SK-N-SH (cell line): ENCODE results near the gene VWA3B. TPM values are rescaled to one million over a fixed set of nuclear protein-coding genes. Genes with fewer than 3 reads are reported as not detected.
"Not testable (repeated sequence)": the region's sequence is repeated elsewhere in the genome, so short reads cannot be mapped to it uniquely, and the experiment has no call there.

ENCODE experiments used
- CTCF ChIA-PET: fragments of 300-600, 350-600 bp; formaldehyde crosslinking; extraction: SDS; loops from one replicate; lab custom pipeline; 2021; lab: Yijun Ruan, JAX
- POLR2A ChIA-PET: fragments of 350-600 bp; sonication (Branson Sonifier 250); formaldehyde crosslinking; extraction: SDS; loops from one replicate; lab custom pipeline; 2020; ENCODE audit warnings: antibody characterized with exemption, inconsistent platforms; lab: Yijun Ruan, JAX
- DNase-seq: peaks from one replicate; pipeline ENCODE4 v3.0.0; 2012
- H2AFZ ChIP-seq: fragments of 200-600 bp; sonication (generic); 2 replicates; pipeline ENCODE4 v1.8.1; 2016; ENCODE audit warnings: antibody characterized with exemption, mild to moderate bottlenecking, low read depth
- H3F3A ChIP-seq: fragments of 200-600 bp; sonication (generic); replicated peaks from 2 replicates; pipeline ENCODE3; 2016; ENCODE audit warnings: antibody characterized with exemption, mild to moderate bottlenecking; ENCODE audit not compliant: insufficient read depth
- H3K27ac ChIP-seq, 2 experiments: fragments of 200-500 bp in 1 of 2; fragments of 200-600 bp in 1 of 2; sonication (Bioruptor generic) in 1 of 2; sonication (generic), shearing (Covaris generic) in 1 of 2; 2 replicates each; pipeline versions ENCODE4 v1.5.1 to v1.6.1; 2014 to 2016; ENCODE audit warnings: low read depth in 2 of 2, inconsistent platforms in 1 of 2, low read length in 1 of 2, mild to moderate bottlenecking in 1 of 2, mixed read lengths in 1 of 2
- H3K27me3 ChIP-seq: fragments of 200-600 bp; sonication (generic), shearing (Covaris generic); 2 replicates; pipeline ENCODE4 v1.6.1; 2016; ENCODE audit warnings: mixed run types; ENCODE audit not compliant: insufficient read depth
- H3K36me3 ChIP-seq, 2 experiments: fragments of 200-500 bp in 1 of 2; fragments of 200-600 bp in 1 of 2; sonication (Bioruptor generic) in 1 of 2; sonication (generic) in 1 of 2; replicated peaks in 1 of 2; 2 replicates each; pipeline versions ENCODE3 to v1.5.1; 2014 to 2016; ENCODE audit warnings: low read length in 1 of 2, mild to moderate bottlenecking in 1 of 2; ENCODE audit not compliant: insufficient read depth in 2 of 2, control insufficient read depth in 1 of 2
- H3K4me1 ChIP-seq, 2 experiments: fragments of 200-500 bp in 1 of 2; fragments of 200-600 bp in 1 of 2; sonication (Bioruptor generic) in 1 of 2; sonication (generic), shearing (Covaris generic) in 1 of 2; 2 replicates each; pipeline versions ENCODE4 v1.5.1 to v1.6.1; 2014 to 2016; ENCODE audit warnings: low read depth in 1 of 2, low read length in 1 of 2, mixed run types in 1 of 2; ENCODE audit not compliant: insufficient read depth in 2 of 2, control insufficient read depth in 1 of 2
- H3K4me2 ChIP-seq: fragments of 200-600 bp; sonication (generic), shearing (Covaris generic); 2 replicates; pipeline ENCODE4 v1.6.1; 2017; ENCODE audit warnings: mixed run types
- H3K4me3 ChIP-seq, 2 experiments: fragments of 200-500 bp in 1 of 2; fragments of 200-600 bp in 1 of 2; sonication (Bioruptor generic) in 1 of 2; sonication (generic), shearing (Covaris generic) in 1 of 2; 2 replicates each; pipeline versions ENCODE4 v1.5.1 to v1.8.1; 2014 to 2016; ENCODE audit warnings: low read depth in 2 of 2, inconsistent platforms in 1 of 2, low read length in 1 of 2, mild to moderate bottlenecking in 1 of 2, mixed read lengths in 1 of 2, moderate library complexity in 1 of 2
- H3K79me2 ChIP-seq: fragments of 200-600 bp; sonication (generic); 2 replicates; pipeline ENCODE4 v1.8.1; 2017; ENCODE audit warnings: mild to moderate bottlenecking; ENCODE audit not compliant: insufficient read depth
- H3K9ac ChIP-seq: fragments of 200-600 bp; sonication (generic); 2 replicates; pipeline ENCODE4 v1.6.1; 2017; ENCODE audit warnings: mixed run types
- H3K9me2 ChIP-seq: fragments of 200-600 bp; sonication (generic); 2 replicates; pipeline ENCODE4 v1.6.1; 2017; ENCODE audit warnings: mixed run types
- H3K9me3 ChIP-seq: fragments of 200-600 bp; sonication (generic); 2 replicates; pipeline ENCODE4 v1.6.1; 2017; ENCODE audit warnings: mixed run types, mild to moderate bottlenecking, moderate library complexity
- H4K20me1 ChIP-seq: fragments of 200-600 bp; sonication (generic); 2 replicates; pipeline ENCODE4 v1.6.1; 2017; ENCODE audit warnings: mild to moderate bottlenecking, mixed run types; ENCODE audit not compliant: insufficient read depth
- CHD2 ChIP-seq: fragments of 150-350 bp; IDR thresholded peaks from 2 replicates; pipeline ENCODE4 v1.6.1; 2018; ENCODE audit warnings: low read length; ENCODE audit not compliant: partially characterized antibody
- ELF1 ChIP-seq: IDR thresholded peaks from 2 replicates; pipeline ENCODE4 v1.4.0; 2012
- EP300 ChIP-seq, 2 experiments: IDR thresholded peaks; 2 replicates each; pipeline versions ENCODE4 v1.4.0 to v1.6.1; 2012; ENCODE audit warnings: borderline replicate concordance in 1 of 2, low read depth in 1 of 2, low read length in 1 of 2
- FOSL2 ChIP-seq: IDR thresholded peaks from 2 replicates; pipeline ENCODE4 v1.4.0; 2012; ENCODE audit warnings: low read depth, mild to moderate bottlenecking, moderate library complexity, borderline replicate concordance
- FOXJ3 ChIP-seq: sonication (generic); formaldehyde crosslinking; IDR thresholded peaks from 2 replicates; pipeline ENCODE4 v1.5.1; 2020; ENCODE audit warnings: mild to moderate bottlenecking, missing genetic modification reagents
- FOXM1 ChIP-seq: IDR thresholded peaks from 2 replicates; pipeline ENCODE4 v1.4.0; 2012; ENCODE audit warnings: low read depth, mild to moderate bottlenecking
- GABPA ChIP-seq: IDR thresholded peaks from 2 replicates; pipeline ENCODE4 v1.4.0; 2012; ENCODE audit warnings: low read depth, mild to moderate bottlenecking
- GATA2 ChIP-seq: sonication (generic); formaldehyde crosslinking; IDR thresholded peaks from 2 replicates; pipeline ENCODE4 v1.5.0; 2020; ENCODE audit warnings: mild to moderate bottlenecking, missing genetic modification reagents
- MXI1 ChIP-seq: IDR thresholded peaks from 2 replicates; pipeline ENCODE4 v1.6.1; 2012; ENCODE audit warnings: mild to moderate bottlenecking, low read depth, low read length, improper control_type of control experiment
- NFIC ChIP-seq: IDR thresholded peaks from 2 replicates; pipeline ENCODE4 v1.4.0; 2012; ENCODE audit warnings: borderline replicate concordance
- POLR2AphosphoS5 ChIP-seq: IDR thresholded peaks from 2 replicates; pipeline ENCODE4 v1.6.1; 2012; ENCODE audit warnings: low read depth, low read length
- RCOR1 ChIP-seq: fragments of 150-350 bp; IDR thresholded peaks from 2 replicates; pipeline ENCODE4 v1.6.1; 2017; ENCODE audit warnings: antibody characterized with exemption, low read length
- RFX5 ChIP-seq: IDR thresholded peaks from 2 replicates; pipeline ENCODE4 v1.6.1; 2012; ENCODE audit warnings: mild to moderate bottlenecking, improper control_type of control experiment, low read length
- SIN3A ChIP-seq: IDR thresholded peaks from 2 replicates; pipeline ENCODE4 v1.6.1; 2012; ENCODE audit warnings: low read depth, mild to moderate bottlenecking, low read length, moderate library complexity, borderline replicate concordance
- SMC3 ChIP-seq: IDR thresholded peaks from 2 replicates; pipeline ENCODE4 v1.6.1; 2012; ENCODE audit warnings: low read depth, low read length, improper control_type of control experiment
- TAF1 ChIP-seq: IDR thresholded peaks from 2 replicates; pipeline ENCODE4 v1.6.1; 2012; ENCODE audit warnings: low read depth, mild to moderate bottlenecking, low read length, moderate library complexity, borderline replicate concordance
- TEAD4 ChIP-seq: IDR thresholded peaks from 2 replicates; pipeline ENCODE4 v1.4.0; 2012; ENCODE audit warnings: mild to moderate bottlenecking, borderline replicate concordance; ENCODE audit not compliant: insufficient read depth
- WGBS: methylation state at CpG from one replicate; pipeline ENCODE4 v1.1.6; 2017; ENCODE audit warnings: low lambda C conversion rate; 5-methylcytosine and 5-hydroxymethylcytosine counted together
- polyA plus RNA-seq, 3 experiments: library from polyadenylated mRNA; depleted of rRNA; stranded (reverse); fragments of >200 nt; gene quantifications; 2 replicates each; pipeline ENCODE4 v1.2.3, GENCODE V29; 2012
- TF ChIP-seq, protein P1 (sequence below): fragments of 150-350 bp; IDR thresholded peaks from 2 replicates; pipeline ENCODE4 v1.6.1; 2017; ENCODE audit warnings: antibody characterized with exemption, low read length, low read depth, borderline replicate concordance
- TF ChIP-seq, protein P2 (sequence below): IDR thresholded peaks from 2 replicates; pipeline ENCODE4; 2012
- TF ChIP-seq, protein P3 (sequence below): IDR thresholded peaks from 2 replicates; pipeline ENCODE4 v1.4.0; 2012; ENCODE audit warnings: low read depth

Gene VWA3B
- polyA plus RNA-seq, 1 of the 3 experiments (the other 2 are of a cell fraction), result not detected

DNA sequence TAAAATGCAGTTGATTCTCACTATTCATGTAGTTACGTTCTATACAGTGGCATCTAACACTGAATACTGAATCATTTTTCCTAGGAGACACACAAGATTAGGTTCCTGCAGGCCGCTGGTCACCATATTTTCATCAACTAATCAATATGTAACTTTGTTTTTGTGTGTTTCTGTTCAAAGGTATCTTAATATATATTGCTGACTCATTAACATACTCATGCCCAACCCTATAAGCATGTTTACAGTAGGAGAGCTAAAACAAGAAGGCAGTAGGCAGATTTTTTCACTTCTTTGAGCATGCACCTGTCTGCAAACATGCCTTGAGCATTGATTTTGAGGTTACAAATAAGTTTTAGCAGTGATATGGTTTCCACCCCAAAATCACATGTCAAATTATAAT, 229.0 kb downstream of the VWA3B start:
- Histone ChIP-seq H3F3A (no peaks in the 10 kb centered on the region), H4K20me1 (no peaks in the 10 kb centered on the region), H3K36me3 (no peaks in the 10 kb centered on the region), H3K4me1 (no peaks in the 10 kb centered on the region), H3K9ac (no peak overlapping the region), H3K4me2 (no peak overlapping the region), H3K27ac (no peak overlapping the region), H3K27me3 (no peaks in the 10 kb centered on the region), H3K9me3 (peaks cover 7% of the 10 kb centered on the region; the same call in 1 of the 2 replicates), H3K79me2 (no peaks in the 10 kb centered on the region), H3K9me2 (no peaks in the 10 kb centered on the region), H2AFZ (no peak overlapping the region), H3K4me3 (no peak overlapping the region)
- CTCF ChIA-PET, result interaction anchor here (1.1 to 1.4 kb wide), 3 partner anchors 8 to 47 kb away, joined by 3 to 4 read pairs (median 4); no protein-coding TSS in a partner anchor
- no peak for TF ChIP-seq FOSL2
- TF ChIP-seq, protein P1, sequence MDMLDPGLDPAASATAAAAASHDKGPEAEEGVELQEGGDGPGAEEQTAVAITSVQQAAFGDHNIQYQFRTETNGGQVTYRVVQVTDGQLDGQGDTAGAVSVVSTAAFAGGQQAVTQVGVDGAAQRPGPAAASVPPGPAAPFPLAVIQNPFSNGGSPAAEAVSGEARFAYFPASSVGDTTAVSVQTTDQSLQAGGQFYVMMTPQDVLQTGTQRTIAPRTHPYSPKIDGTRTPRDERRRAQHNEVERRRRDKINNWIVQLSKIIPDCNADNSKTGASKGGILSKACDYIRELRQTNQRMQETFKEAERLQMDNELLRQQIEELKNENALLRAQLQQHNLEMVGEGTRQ, result no peak
- no peak for TF ChIP-seq TAF1
- TF ChIP-seq POLR2AphosphoS5, result no peak
- no peak for TF ChIP-seq CHD2
- no peak for TF ChIP-seq RCOR1
- TF ChIP-seq GATA2 (CRISPR knock-in tag), result no peak
- no peak for TF ChIP-seq NFIC
- no peak for TF ChIP-seq MXI1
- TF ChIP-seq EP300 (IDR thresholded peaks at IDR 0.05; ENCODE audit: borderline replicate concordance in 1 of 2, low read depth in 1 of 2, low read length in 1 of 2), result no peak
- TF ChIP-seq GABPA, result no peak
- no peak for TF ChIP-seq FOXM1
- TF ChIP-seq, protein P2, sequence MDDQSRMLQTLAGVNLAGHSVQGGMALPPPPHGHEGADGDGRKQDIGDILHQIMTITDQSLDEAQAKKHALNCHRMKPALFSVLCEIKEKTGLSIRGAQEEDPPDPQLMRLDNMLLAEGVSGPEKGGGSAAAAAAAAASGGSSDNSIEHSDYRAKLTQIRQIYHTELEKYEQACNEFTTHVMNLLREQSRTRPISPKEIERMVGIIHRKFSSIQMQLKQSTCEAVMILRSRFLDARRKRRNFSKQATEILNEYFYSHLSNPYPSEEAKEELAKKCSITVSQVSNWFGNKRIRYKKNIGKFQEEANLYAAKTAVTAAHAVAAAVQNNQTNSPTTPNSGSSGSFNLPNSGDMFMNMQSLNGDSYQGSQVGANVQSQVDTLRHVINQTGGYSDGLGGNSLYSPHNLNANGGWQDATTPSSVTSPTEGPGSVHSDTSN, result no peak
- no peak for TF ChIP-seq FOXJ3 (CRISPR knock-in tag)
- TF ChIP-seq RFX5, result no peak
- 70% methylated on average over 2 of the region's 2 CpGs for WGBS
- POLR2A ChIA-PET, result no interaction called here
- no peak for DNase-seq

DNA sequence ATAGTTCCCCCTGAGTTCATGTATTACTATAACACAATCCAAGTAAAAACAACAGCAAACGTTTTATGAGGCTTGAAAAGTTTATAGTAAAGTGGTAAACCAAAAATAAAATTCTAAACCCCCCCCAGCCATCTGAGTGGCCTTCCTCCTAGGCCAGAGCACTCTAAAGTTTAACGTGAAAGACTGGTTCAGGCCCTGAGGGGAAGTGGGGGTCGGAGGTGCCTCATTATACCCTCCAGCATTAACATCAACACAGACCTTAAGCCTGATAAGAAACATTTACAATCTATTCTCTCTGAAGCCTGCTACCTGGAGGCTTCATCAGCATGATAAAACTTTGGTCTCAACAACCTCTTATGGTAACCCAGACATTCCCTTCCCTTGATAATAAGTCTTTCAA, 230.2 kb downstream of the VWA3B start:
- no peak overlapping the region for H3K4me3 ChIP-seq
- H3K27ac ChIP-seq, result no peak overlapping the region
- no peak overlapping the region for H2AFZ ChIP-seq
- ChIA-PET CTCF (no interaction called here), POLR2A (no interaction called here)
- no peak overlapping the region for H3K4me2 ChIP-seq
- no peak overlapping the region for H3K9ac ChIP-seq
- no peaks in the 10 kb centered on the region for H3K4me1 ChIP-seq
- no peaks in the 10 kb centered on the region for H3K9me2 ChIP-seq
- H4K20me1 ChIP-seq, result no peaks in the 10 kb centered on the region
- H3K79me2 ChIP-seq, result no peaks in the 10 kb centered on the region
- TF ChIP-seq TEAD4 (no peak), FOSL2 (no peak), ELF1 (no peak), GABPA (no peak), POLR2AphosphoS5 (no peak), TAF1 (no peak), SIN3A (no peak), RCOR1 (no peak), SMC3 (no peak)
- TF ChIP-seq, protein P1, result no peak
- TF ChIP-seq, protein P3, sequence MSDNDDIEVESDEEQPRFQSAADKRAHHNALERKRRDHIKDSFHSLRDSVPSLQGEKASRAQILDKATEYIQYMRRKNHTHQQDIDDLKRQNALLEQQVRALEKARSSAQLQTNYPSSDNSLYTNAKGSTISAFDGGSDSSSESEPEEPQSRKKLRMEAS, result no peak
- no peaks in the 10 kb centered on the region for H3K36me3 ChIP-seq
- no peaks in the 10 kb centered on the region for H3K27me3 ChIP-seq
- peaks cover 7% of the 10 kb centered on the region; the same call in 1 of the 2 replicates for H3K9me3 ChIP-seq
- no peaks in the 10 kb centered on the region for H3F3A ChIP-seq
- DNase-seq, result no peak
- 18% methylated on average over 3 of the region's 3 CpGs for WGBS

DNA sequence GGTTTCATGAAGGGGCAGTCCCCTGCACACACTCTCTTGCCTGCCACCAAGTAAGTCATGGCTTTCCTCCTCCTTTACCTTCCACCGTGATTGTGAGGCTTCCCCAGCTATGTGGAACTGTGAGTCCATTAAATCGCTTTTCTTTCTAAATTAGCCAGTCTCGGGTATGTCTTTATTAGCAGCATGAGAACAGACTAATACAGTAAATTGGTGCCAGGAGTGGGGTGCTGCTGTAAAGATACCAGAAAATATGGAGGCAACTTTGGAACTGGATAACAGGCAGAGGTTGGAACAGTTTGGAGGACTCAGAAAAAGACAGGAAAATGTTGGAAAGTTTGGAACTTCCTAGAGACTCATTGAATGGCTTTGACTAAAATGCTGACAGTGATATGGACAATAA, 233.2 kb downstream of the VWA3B start:
- H3K9ac ChIP-seq, H3K4me1 ChIP-seq, H3K27me3 ChIP-seq, H3K4me2 ChIP-seq, H2AFZ ChIP-seq, H3F3A ChIP-seq, H3K79me2 ChIP-seq, CTCF ChIA-PET, H3K4me3 ChIP-seq, POLR2A ChIA-PET, H3K9me3 ChIP-seq, H3K27ac ChIP-seq, DNase-seq, H3K36me3 ChIP-seq, H4K20me1 ChIP-seq, H3K9me2 ChIP-seq: not testable (repeated sequence)
- 43% methylated on average over 3 of the region's 3 CpGs for WGBS
